GM12864 (cell line): ENCODE results near the gene ELF4.

ENCODE experiments used
- DNase-seq: peaks from one replicate; pipeline ENCODE4 v3.0.0-alpha.2; 2011; ENCODE audit warnings: low read depth
- H3K4me3 ChIP-seq: 2 replicates; pipeline ENCODE4 v1.5.1; 2011; ENCODE audit warnings: mild to moderate bottlenecking, low read depth, low read length, control low read depth
- TF ChIP-seq, protein P1 (sequence below): IDR thresholded peaks from 2 replicates; pipeline ENCODE4 v1.5.1; 2011; ENCODE audit warnings: low read depth, mild to moderate bottlenecking, moderate library complexity, low read length, control low read depth, inconsistent platforms; ENCODE audit errors: missing control alignments

ELF4 gene

GRCh38 chrX:130114141-130114588 lies 3.9 kb upstream of the ELF4 start:
- TF ChIP-seq, protein P1, sequence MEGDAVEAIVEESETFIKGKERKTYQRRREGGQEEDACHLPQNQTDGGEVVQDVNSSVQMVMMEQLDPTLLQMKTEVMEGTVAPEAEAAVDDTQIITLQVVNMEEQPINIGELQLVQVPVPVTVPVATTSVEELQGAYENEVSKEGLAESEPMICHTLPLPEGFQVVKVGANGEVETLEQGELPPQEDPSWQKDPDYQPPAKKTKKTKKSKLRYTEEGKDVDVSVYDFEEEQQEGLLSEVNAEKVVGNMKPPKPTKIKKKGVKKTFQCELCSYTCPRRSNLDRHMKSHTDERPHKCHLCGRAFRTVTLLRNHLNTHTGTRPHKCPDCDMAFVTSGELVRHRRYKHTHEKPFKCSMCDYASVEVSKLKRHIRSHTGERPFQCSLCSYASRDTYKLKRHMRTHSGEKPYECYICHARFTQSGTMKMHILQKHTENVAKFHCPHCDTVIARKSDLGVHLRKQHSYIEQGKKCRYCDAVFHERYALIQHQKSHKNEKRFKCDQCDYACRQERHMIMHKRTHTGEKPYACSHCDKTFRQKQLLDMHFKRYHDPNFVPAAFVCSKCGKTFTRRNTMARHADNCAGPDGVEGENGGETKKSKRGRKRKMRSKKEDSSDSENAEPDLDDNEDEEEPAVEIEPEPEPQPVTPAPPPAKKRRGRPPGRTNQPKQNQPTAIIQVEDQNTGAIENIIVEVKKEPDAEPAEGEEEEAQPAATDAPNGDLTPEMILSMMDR: no peak
- no peak for DNase-seq
- no peak overlapping the region for H3K4me3 ChIP-seq

DNA sequence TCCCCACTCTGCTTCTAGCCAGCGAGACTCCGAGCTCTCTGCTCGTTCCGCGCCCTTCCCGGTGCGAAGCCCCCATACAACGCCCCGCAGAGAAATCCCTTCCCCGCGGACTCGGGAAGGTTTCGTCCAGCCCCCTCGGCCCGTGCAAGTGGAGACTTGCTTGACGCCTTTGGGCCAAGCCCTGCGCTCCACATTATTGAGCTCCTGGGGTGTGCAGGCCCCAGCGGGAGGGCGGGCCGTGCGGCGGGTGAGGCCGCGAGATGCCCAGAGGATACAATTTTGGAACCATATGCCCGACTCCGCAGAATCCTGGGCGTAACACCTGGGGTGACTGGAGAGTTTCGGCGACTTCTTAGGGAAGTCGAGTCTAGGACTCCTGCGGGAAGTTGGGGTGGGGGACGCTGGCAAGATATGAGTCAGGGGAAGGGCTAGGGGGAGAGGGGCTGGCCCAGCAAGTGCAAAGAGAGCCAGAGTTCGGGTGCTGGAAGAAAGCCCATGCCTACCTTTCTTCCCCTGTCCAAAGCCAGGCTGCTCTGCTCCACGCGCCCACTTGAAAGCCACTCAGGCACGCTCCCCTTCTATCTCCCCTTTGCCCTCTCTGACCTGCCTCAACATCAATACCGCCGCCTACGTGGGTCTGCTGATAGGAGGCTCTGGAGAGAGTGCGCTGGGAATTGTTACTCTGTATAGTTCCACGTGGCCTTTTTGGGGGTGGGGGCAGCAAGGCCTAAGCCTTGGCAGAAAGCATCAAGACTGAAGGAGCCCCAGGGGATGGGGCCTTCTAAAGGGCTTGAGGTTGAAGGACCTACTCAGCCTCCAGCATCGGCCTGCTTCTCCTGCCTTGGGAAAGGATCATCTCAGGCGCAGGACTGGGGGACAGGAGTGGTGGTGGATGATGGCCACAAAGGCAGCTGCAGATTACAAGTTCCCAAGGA lies 1.2 kb upstream of the ELF4 start:
- H3K4me3 ChIP-seq: peak overlapping the region; percentile 28
- no peak for DNase-seq
- TF ChIP-seq, protein P1: no peak

- TF ChIP-seq, protein P1: no peak
- H3K4me3 ChIP-seq: peak overlapping the region; percentile 67
- DNase-seq: no peak
Measured at GRCh38 chrX:130109429-130110378, 593 bp downstream of the ELF4 start.

GRCh38 chrX:130108647-130109428 lies 1.5 kb downstream of the ELF4 start:
- DNase-seq: no peak

DNA sequence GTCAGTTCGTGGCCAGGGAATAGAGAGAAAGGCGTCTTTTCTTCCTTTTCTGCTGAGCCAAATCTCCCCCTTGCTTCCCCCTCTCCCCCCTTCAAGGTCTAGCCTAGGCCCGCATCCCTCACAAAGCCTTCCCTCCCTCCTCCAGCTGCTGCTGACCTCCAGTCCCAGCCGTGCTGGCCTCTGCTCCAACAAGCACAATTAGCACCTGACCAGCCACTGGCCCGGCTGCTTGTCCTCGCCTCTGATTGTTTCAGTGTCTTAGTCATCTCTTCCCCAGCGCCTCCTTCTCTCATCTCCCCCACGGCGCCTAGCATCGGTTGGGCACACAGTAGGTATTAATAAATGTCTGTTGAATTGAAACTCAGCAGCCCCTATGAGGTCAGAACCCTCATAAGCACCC lies 4.2 kb downstream of the ELF4 start:
- no peak overlapping the region for H3K4me3 ChIP-seq
- TF ChIP-seq, protein P1: no peak
- no peak for DNase-seq

More at GRCh38 chrX:130108647-130109428, 1.5 kb downstream of the ELF4 start:
- H3K4me3 ChIP-seq: peak overlapping the region; percentile 67
- TF ChIP-seq, protein P1: no peak

GRCh38 chrX:130105244-130105643 lies 5.1 kb downstream of the ELF4 start:
- TF ChIP-seq, protein P1: no peak
- no peak for DNase-seq
- H3K4me3 ChIP-seq: no peak overlapping the region
